HG03280 (cell line): Measurements from ENCODE around the gene GPR132.
A peak's percentile ranks its signal among the peaks of the same experiment; 100 is the strongest.
"Not testable (repeated sequence)": the region's sequence is repeated elsewhere in the genome, so short reads cannot be mapped to it uniquely, and the experiment has no call there.

Experiments used
- ATAC-seq: cut with Tn5 transposase; IDR thresholded peaks from one replicate; pipeline ENCODE4 v1.9.1; 2021; ENCODE audit warnings: mild to moderate bottlenecking, moderate library complexity; ENCODE audit not compliant: unreplicated experiment

GPR132 gene

GRCh38 chr14:105045710-105046326 lies 19.4 kb downstream of the GPR132 start:
- peak; percentile 63 for ATAC-seq

GRCh38 chr14:105043641-105044040 lies 21.6 kb downstream of the GPR132 start:
- ATAC-seq: no peak

- no peak for ATAC-seq
These were observed 22.4 kb downstream of the GPR132 start for GRCh38 chr14:105042813-105043212.

- no peak for ATAC-seq
These were observed 23.1 kb downstream of the GPR132 start for GRCh38 chr14:105041841-105042765.

GRCh38 chr14:105039458-105040205 lies 25.6 kb downstream of the GPR132 start:
- no peak for ATAC-seq

GRCh38 chr14:105035616-105036015 lies 29.6 kb downstream of the GPR132 start:
- not testable (repeated sequence) for ATAC-seq

- no peak for ATAC-seq
These were observed 30.8 kb downstream of the GPR132 start for GRCh38 chr14:105034315-105035039.

- ATAC-seq: not testable (repeated sequence)
These were observed 31.8 kb downstream of the GPR132 start for GRCh38 chr14:105033412-105033900.

- not testable (repeated sequence) for ATAC-seq
These were observed 32.8 kb downstream of the GPR132 start for GRCh38 chr14:105032451-105032901.

GRCh38 chr14:105030836-105031396 lies 34.3 kb downstream of the GPR132 start:
- no peak for ATAC-seq

GRCh38 chr14:105030194-105030593 lies 35.0 kb downstream of the GPR132 start:
- ATAC-seq: no peak

- ATAC-seq: no peak
These were observed 35.8 kb downstream of the GPR132 start for GRCh38 chr14:105029402-105029801.

- ATAC-seq: no peak
These were observed 36.8 kb downstream of the GPR132 start for GRCh38 chr14:105028251-105028927.

- not testable (repeated sequence) for ATAC-seq
These were observed 37.5 kb downstream of the GPR132 start for GRCh38 chr14:105027718-105028117.

GRCh38 chr14:105026802-105027563 lies 38.2 kb downstream of the GPR132 start:
- ATAC-seq: no peak

- ATAC-seq: no peak
These were observed 39.0 kb downstream of the GPR132 start for GRCh38 chr14:105026033-105026785.

GRCh38 chr14:105025429-105025828 lies 39.8 kb downstream of the GPR132 start:
- ATAC-seq: no peak
